HCT116 (cell line): ENCODE measurements around the gene PPP1R1A. TPM values are rescaled to one million over a fixed set of nuclear protein-coding genes. Genes with fewer than 3 reads are reported as not detected.

Experiments
- ATAC-seq: fragments of 200-7000 bp; cut with Tn5 transposase; 2 replicates; pipeline ENCODE4 v1.9.1; 2020; ENCODE audit warnings: mild to moderate bottlenecking, moderate library complexity
- BruUV-seq: library from RNA; stranded (reverse); fragments of 400-500 nt; replicated peaks from 2 replicates; lab custom pipeline; 2021; lab: Mats Ljungman, UMichigan
- CTCF ChIA-PET: fragments of 300-600 bp; sonication (Branson Sonifier 250); formaldehyde crosslinking; loops from one replicate; lab custom pipeline; 2021; ENCODE audit warnings: antibody characterized with exemption; lab: Charles Lee
- POLR2A ChIA-PET: fragments of 300-600, 350-600 bp; sonication (Branson Sonifier 250); formaldehyde crosslinking; loops from one replicate; lab custom pipeline; 2021; ENCODE audit warnings: antibody characterized with exemption; lab: Charles Lee
- RAD21 ChIA-PET, 2 experiments: fragments of 300-600 bp; sonication (Branson Sonifier 250); formaldehyde crosslinking; loops; one replicate each; lab custom pipeline; 2023; ENCODE audit warnings: low total read pairs in 2 of 2; ENCODE audit not compliant: uncharacterized antibody in 2 of 2, unreplicated experiment in 2 of 2, low non-redundant PET in 1 of 2; lab: Charles Lee
- DNase-seq: peaks from one replicate; pipeline ENCODE4 v3.0.0-alpha.2; 2010; ENCODE audit warnings: low read depth, low spot score
- H2AFZ ChIP-seq: fragments of 200-600 bp; shearing (Covaris generic), sonication (generic); 2 replicates; pipeline ENCODE4 v1.6.1; 2017; ENCODE audit warnings: low read depth, mixed run types, mixed read lengths, antibody characterized with exemption, low read length; ENCODE audit not compliant: poor library complexity, severe bottlenecking
- H3K27ac ChIP-seq: 2 replicates; pipeline ENCODE4 v1.5.1; 2012; ENCODE audit warnings: low read depth, low read length
- H3K27me3 ChIP-seq: fragments of 200-600 bp; sonication (generic); 2 replicates; pipeline ENCODE4 v1.6.1; 2016; ENCODE audit warnings: mixed run types, low read length, mixed read lengths; ENCODE audit not compliant: insufficient read depth
- H3K36me3 ChIP-seq, 2 experiments: fragments of 200-500 bp in 1 of 2; fragments of 200-600 bp in 1 of 2; sonication (Bioruptor generic) in 1 of 2; sonication (generic) in 1 of 2; 2 replicates each; pipeline versions ENCODE4 v1.5.1 to v1.6.1; 2014 to 2016; ENCODE audit warnings: low read length in 2 of 2, inconsistent platforms in 1 of 2, mixed read lengths in 1 of 2, mixed run types in 1 of 2; ENCODE audit not compliant: insufficient read depth in 2 of 2, control insufficient read depth in 1 of 2
- H3K4me1 ChIP-seq, 2 experiments: fragments of 200-600 bp in 1 of 2; sonication (generic) in 1 of 2; 2 replicates each; pipeline versions ENCODE4 v1.5.1 to v1.6.1; 2012 to 2017; ENCODE audit warnings: low read length in 2 of 2, inconsistent platforms in 1 of 2, mild to moderate bottlenecking in 1 of 2, mixed read lengths in 1 of 2, mixed run types in 1 of 2, moderate library complexity in 1 of 2; ENCODE audit not compliant: insufficient read depth in 2 of 2, control insufficient read depth in 1 of 2
- H3K4me2 ChIP-seq: fragments of 200-600 bp; sonication (generic); 2 replicates; pipeline ENCODE4 v1.6.1; 2017; ENCODE audit warnings: mixed run types, low read length, mixed read lengths
- H3K4me3 ChIP-seq, 2 experiments: fragments of 200-600 bp in 1 of 2; sonication (generic) in 1 of 2; replicated peaks in 1 of 2; 2 replicates each; pipeline ENCODE4 v1.5.1; 2011 to 2016; ENCODE audit warnings: low read length in 2 of 2, control low read depth in 1 of 2, low read depth in 1 of 2, mild to moderate bottlenecking in 1 of 2, mixed read lengths in 1 of 2, mixed run types in 1 of 2
- H3K79me2 ChIP-seq: fragments of 200-600 bp; sonication (generic); 2 replicates; pipeline ENCODE4 v1.6.1; 2017; ENCODE audit warnings: mild to moderate bottlenecking, mixed run types, low read length, moderate library complexity, mixed read lengths; ENCODE audit not compliant: insufficient read depth
- H3K9ac ChIP-seq: fragments of 200-600 bp; sonication (generic); 2 replicates; pipeline ENCODE4 v1.6.1; 2016; ENCODE audit warnings: low read length, mixed read lengths
- H3K9me2 ChIP-seq: fragments of 200-600 bp; sonication (generic), shearing (Covaris generic); 2 replicates; pipeline ENCODE4 v1.6.1; 2017; ENCODE audit warnings: mixed run types, mild to moderate bottlenecking, moderate library complexity; ENCODE audit not compliant: insufficient read depth
- H3K9me3 ChIP-seq, 2 experiments: fragments of 200-500 bp in 1 of 2; fragments of 200-600 bp in 1 of 2; sonication (Bioruptor generic) in 1 of 2; sonication (generic) in 1 of 2; 2 replicates each; pipeline ENCODE4 v1.6.1; 2014 to 2017; ENCODE audit warnings: low read length in 2 of 2, mixed read lengths in 2 of 2, inconsistent platforms in 1 of 2, low read depth in 1 of 2, mild to moderate bottlenecking in 1 of 2, mixed run types in 1 of 2, moderate library complexity in 1 of 2; ENCODE audit not compliant: control insufficient read depth in 1 of 2, insufficient read depth in 1 of 2
- H4K20me1 ChIP-seq: fragments of 200-600 bp; sonication (generic), shearing (Covaris generic); 2 replicates; pipeline ENCODE4 v1.6.1; 2017; ENCODE audit warnings: mixed run types, mild to moderate bottlenecking, moderate library complexity; ENCODE audit not compliant: insufficient read depth
- ATF3 ChIP-seq: IDR thresholded peaks from 2 replicates; pipeline ENCODE4 v1.6.1; 2012
- CBX3 ChIP-seq: IDR thresholded peaks from 2 replicates; pipeline ENCODE4 v1.6.1; 2012; ENCODE audit warnings: low read depth
- CEBPB ChIP-seq: IDR thresholded peaks from 2 replicates; pipeline ENCODE4 v1.6.1; 2012; ENCODE audit warnings: low read depth
- EGR1 ChIP-seq: IDR thresholded peaks from 2 replicates; pipeline ENCODE4 v1.6.1; 2012; ENCODE audit warnings: low read depth
- ELF1 ChIP-seq: IDR thresholded peaks from 2 replicates; pipeline ENCODE4 v1.6.1; 2012; ENCODE audit warnings: low read depth, borderline replicate concordance
- EZH2 ChIP-seq: fragments of 200-600 bp; sonication (generic); IDR thresholded peaks from 2 replicates; pipeline ENCODE4 v1.6.1; 2017; ENCODE audit warnings: antibody characterized with exemption, mixed run types
- FOSL1 ChIP-seq: IDR thresholded peaks from 2 replicates; pipeline ENCODE4 v1.6.1; 2012; ENCODE audit warnings: low read depth
- JUND ChIP-seq: IDR thresholded peaks from 2 replicates; pipeline ENCODE4 v1.6.1; 2012
- POLR2A ChIP-seq: IDR thresholded peaks from 2 replicates; pipeline ENCODE4 v1.7.0; 2011; ENCODE audit warnings: borderline replicate concordance; ENCODE audit not compliant: insufficient read depth, insufficient read length; ENCODE audit errors: extremely low read depth
- POLR2AphosphoS5 ChIP-seq: IDR thresholded peaks from 2 replicates; pipeline ENCODE4 v1.6.1; 2011; ENCODE audit warnings: mild to moderate bottlenecking, low read depth, low read length, moderate library complexity
- RAD21 ChIP-seq: IDR thresholded peaks from 2 replicates; pipeline ENCODE4 v1.6.1; 2012; ENCODE audit warnings: low read depth, mild to moderate bottlenecking
- REST ChIP-seq: IDR thresholded peaks from 2 replicates; pipeline ENCODE4 v1.6.1; 2012; ENCODE audit warnings: low read depth
- SP1 ChIP-seq: IDR thresholded peaks from 2 replicates; pipeline ENCODE4 v1.6.1; 2012; ENCODE audit warnings: low read depth
- TCF7L2 ChIP-seq: IDR thresholded peaks from 2 replicates; pipeline ENCODE4 v1.7.0; 2011; ENCODE audit warnings: borderline replicate concordance, inconsistent platforms; ENCODE audit not compliant: insufficient read depth, insufficient read length; ENCODE audit errors: extremely low read depth
- ZFX ChIP-seq: fragments of 450-650 bp; IDR thresholded peaks from 2 replicates; pipeline ENCODE4 v1.6.1; 2017
- ZNF274 ChIP-seq: fragments of 200-500 bp; sonication (Bioruptor generic); IDR thresholded peaks from 2 replicates; pipeline ENCODE4 v1.6.1; 2014; ENCODE audit warnings: mild to moderate bottlenecking, low read depth, low read length, inconsistent platforms
- intact Hi-C: fragments of 100-400 bp; cut with micrococcal nuclease; formaldehyde crosslinking; loops from 2 replicates; pipeline ENCODE4 v1.10.0; 2022
- total RNA-seq: library from RNA; stranded (reverse); gene quantifications from one replicate; pipeline ENCODE4 v1.2.1, GENCODE V29; 2021; ENCODE audit not compliant: unreplicated experiment

PPP1R1A gene
- total RNA-seq, 1 experiment from 2014 or later = 0.61 TPM

- H3K9me2 ChIP-seq = no peaks in the 10 kb centered on the region
- H3K79me2 ChIP-seq = no peaks in the 10 kb centered on the region
- no peak overlapping the region for H3K9ac ChIP-seq
- no TSS peak for BruUV-seq
- RAD21 ChIA-PET = no interaction called here
- no peak overlapping the region for H3K27ac ChIP-seq
- no peak for TF ChIP-seq CBX3
- TF ChIP-seq POLR2A = no peak
- no peak for TF ChIP-seq ATF3
- no peak for TF ChIP-seq CEBPB
- TF ChIP-seq FOSL1 = no peak
- TF ChIP-seq JUND = no peak
- TF ChIP-seq POLR2AphosphoS5 = no peak
- no peaks in the 10 kb centered on the region for H3K9me3 ChIP-seq
- POLR2A ChIA-PET = no interaction called here
- H4K20me1 ChIP-seq = no peaks in the 10 kb centered on the region
- no peak overlapping the region for H3K4me2 ChIP-seq
- H3K27me3 ChIP-seq = peaks cover 42% of the 10 kb centered on the region
- no peak overlapping the region for H3K4me3 ChIP-seq
- DNase-seq (no peak), ATAC-seq (no peak)
- no peaks in the 10 kb centered on the region for H3K36me3 ChIP-seq
- CTCF ChIA-PET = no interaction called here
- intact Hi-C loops = no loop called here
- no peaks in the 10 kb centered on the region for H3K4me1 ChIP-seq
- no peak overlapping the region for H2AFZ ChIP-seq
Observed at GRCh38 chr12:54546511-54546910, 41.9 kb downstream of the PPP1R1A start.

GRCh38 chr12:54544743-54545142 is 43.7 kb downstream of the PPP1R1A start:
- POLR2A ChIA-PET = no interaction called here
- H2AFZ ChIP-seq = no peak overlapping the region
- H3K27me3 ChIP-seq = peaks cover 41% of the 10 kb centered on the region
- TF ChIP-seq FOSL1 = no peak
- TF ChIP-seq JUND = no peak
- TF ChIP-seq POLR2A = no peak
- TF ChIP-seq ZNF274 = no peak
- no peak for TF ChIP-seq TCF7L2
- no peak for TF ChIP-seq ZFX
- TF ChIP-seq POLR2AphosphoS5 = no peak
- no peak for TF ChIP-seq ELF1
- TF ChIP-seq SP1 = no peak
- TF ChIP-seq REST = no peak
- no peak for TF ChIP-seq ATF3
- TF ChIP-seq EGR1 = no peak
- no peak for TF ChIP-seq RAD21
- TF ChIP-seq CBX3 = no peak
- TF ChIP-seq EZH2 = no peak

More at GRCh38 chr12:54544743-54545142, 43.7 kb downstream of the PPP1R1A start:
- CTCF ChIA-PET = no interaction called here
- H3K9me3 ChIP-seq = no peaks in the 10 kb centered on the region
- no peaks in the 10 kb centered on the region for H3K36me3 ChIP-seq
- no peaks in the 10 kb centered on the region for H3K9me2 ChIP-seq
- no peak for ATAC-seq
- RAD21 ChIA-PET = no interaction called here
- H3K79me2 ChIP-seq = no peaks in the 10 kb centered on the region
- H3K27ac ChIP-seq = no peak overlapping the region
- DNase-seq = no peak
- H3K4me3 ChIP-seq = no peak overlapping the region
- no TSS peak for BruUV-seq
- intact Hi-C loops = no loop called here
- H4K20me1 ChIP-seq = no peaks in the 10 kb centered on the region
- H3K9ac ChIP-seq = no peak overlapping the region
- no peaks in the 10 kb centered on the region for H3K4me1 ChIP-seq
- no peak overlapping the region for H3K4me2 ChIP-seq
